ENCODE data around the gene LPP.
A peak's percentile ranks its signal among the peaks of the same experiment; 100 is the strongest.

LPP gene

GRCh38 chr3:188139466-188139865 lies 14.5 kb upstream of the LPP start:
- DNase-seq: no peak

- no peak for DNase-seq
Measured at GRCh38 chr3:188146219-188146618, 7.7 kb upstream of the LPP start.

- DNase-seq: no peak
Measured at GRCh38 chr3:188147782-188148181, 6.2 kb upstream of the LPP start.

- no peak for DNase-seq
Measured at GRCh38 chr3:188148318-188148717, 5.6 kb upstream of the LPP start.

- no peak for DNase-seq
Measured at GRCh38 chr3:188149587-188149986, 4.4 kb upstream of the LPP start.

GRCh38 chr3:188150982-188151381 lies 3.0 kb upstream of the LPP start:
- DNase-seq: no peak

- no peak for DNase-seq
Measured at GRCh38 chr3:188151438-188151837, 2.5 kb upstream of the LPP start.

GRCh38 chr3:188152660-188153436 lies 1.1 kb upstream of the LPP start:
- DNase-seq: no peak

- DNase-seq: peak; percentile 59
Measured at GRCh38 chr3:188153437-188154013, 432 bp upstream of the LPP start.

GRCh38 chr3:188154809-188155574 lies 1.0 kb downstream of the LPP start:
- no peak for DNase-seq

- no peak for DNase-seq
Measured at GRCh38 chr3:188156056-188156455, 2.1 kb downstream of the LPP start.

GRCh38 chr3:188157407-188157806 lies 3.5 kb downstream of the LPP start:
- no peak for DNase-seq

- DNase-seq: no peak
Measured at GRCh38 chr3:188157971-188158370, 4.0 kb downstream of the LPP start.

- no peak for DNase-seq
Measured at GRCh38 chr3:188158731-188159310, 4.9 kb downstream of the LPP start.

GRCh38 chr3:188160751-188161150 lies 6.8 kb downstream of the LPP start:
- DNase-seq: no peak

GRCh38 chr3:188164248-188164687 lies 10.3 kb downstream of the LPP start:
- no peak for DNase-seq

GRCh38 chr3:188165596-188165995 lies 11.6 kb downstream of the LPP start:
- no peak for DNase-seq

GRCh38 chr3:188166441-188166840 lies 12.5 kb downstream of the LPP start:
- no peak for DNase-seq

- DNase-seq: no peak
Measured at GRCh38 chr3:188168186-188168585, 14.2 kb downstream of the LPP start.

GRCh38 chr3:188168648-188169047 lies 14.7 kb downstream of the LPP start:
- no peak for DNase-seq

GRCh38 chr3:188169830-188170455 lies 16.0 kb downstream of the LPP start:
- no peak for DNase-seq

GRCh38 chr3:188170461-188171459 lies 16.8 kb downstream of the LPP start:
- no peak for DNase-seq
